Measurements from ENCODE around the gene PRSS22.
"Not testable (repeated sequence)": the region's sequence is repeated elsewhere in the genome, so short reads cannot be mapped to it uniquely, and the experiment has no call there.

Gene PRSS22, protein sequence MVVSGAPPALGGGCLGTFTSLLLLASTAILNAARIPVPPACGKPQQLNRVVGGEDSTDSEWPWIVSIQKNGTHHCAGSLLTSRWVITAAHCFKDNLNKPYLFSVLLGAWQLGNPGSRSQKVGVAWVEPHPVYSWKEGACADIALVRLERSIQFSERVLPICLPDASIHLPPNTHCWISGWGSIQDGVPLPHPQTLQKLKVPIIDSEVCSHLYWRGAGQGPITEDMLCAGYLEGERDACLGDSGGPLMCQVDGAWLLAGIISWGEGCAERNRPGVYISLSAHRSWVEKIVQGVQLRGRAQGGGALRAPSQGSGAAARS

DNA sequence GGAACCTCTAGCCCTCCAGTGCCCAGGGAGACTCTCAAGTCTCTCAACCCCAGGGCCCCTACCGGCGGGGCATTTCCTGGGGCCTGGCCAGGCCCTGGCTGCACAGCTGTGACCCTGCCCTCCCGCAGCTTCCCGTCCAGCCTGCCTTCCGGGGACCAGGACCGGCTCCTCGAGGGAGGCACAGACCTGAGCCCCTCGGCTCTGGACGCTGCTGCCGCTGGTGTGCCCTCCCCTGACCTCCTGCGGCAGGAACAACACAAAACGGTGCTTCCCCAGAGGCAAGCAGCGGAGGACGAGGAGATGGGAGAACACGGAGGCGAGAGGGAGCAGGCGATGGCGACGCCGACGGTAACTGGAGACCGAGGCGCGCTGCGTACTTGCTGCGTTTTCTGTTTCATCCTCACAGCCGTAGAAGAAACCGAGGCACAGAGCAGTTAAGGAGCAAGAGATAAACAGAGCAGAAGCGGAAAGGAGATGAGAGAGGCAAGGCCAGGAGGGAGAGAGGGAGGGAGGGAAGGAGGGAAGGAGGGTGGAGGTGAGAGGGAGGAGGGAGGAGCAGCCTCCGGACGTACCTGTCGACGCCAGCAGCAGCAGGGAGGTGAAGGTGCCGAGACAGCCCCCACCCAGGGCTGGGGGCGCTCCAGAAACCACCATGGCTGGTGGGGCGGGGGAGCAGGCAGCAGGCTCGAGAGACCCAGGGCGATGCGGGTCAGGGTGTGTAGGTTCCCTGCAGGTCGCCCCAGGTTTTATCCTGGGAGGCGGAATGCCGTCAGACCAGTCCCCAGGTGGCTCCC is at the start of gene PRSS22:
PRSS22 (minus strand) TSS at position 720 of the 794 bp plus-strand sequence; CDS start at position 654, 66 bp downstream.
- TF ChIP-seq, protein P1, sequence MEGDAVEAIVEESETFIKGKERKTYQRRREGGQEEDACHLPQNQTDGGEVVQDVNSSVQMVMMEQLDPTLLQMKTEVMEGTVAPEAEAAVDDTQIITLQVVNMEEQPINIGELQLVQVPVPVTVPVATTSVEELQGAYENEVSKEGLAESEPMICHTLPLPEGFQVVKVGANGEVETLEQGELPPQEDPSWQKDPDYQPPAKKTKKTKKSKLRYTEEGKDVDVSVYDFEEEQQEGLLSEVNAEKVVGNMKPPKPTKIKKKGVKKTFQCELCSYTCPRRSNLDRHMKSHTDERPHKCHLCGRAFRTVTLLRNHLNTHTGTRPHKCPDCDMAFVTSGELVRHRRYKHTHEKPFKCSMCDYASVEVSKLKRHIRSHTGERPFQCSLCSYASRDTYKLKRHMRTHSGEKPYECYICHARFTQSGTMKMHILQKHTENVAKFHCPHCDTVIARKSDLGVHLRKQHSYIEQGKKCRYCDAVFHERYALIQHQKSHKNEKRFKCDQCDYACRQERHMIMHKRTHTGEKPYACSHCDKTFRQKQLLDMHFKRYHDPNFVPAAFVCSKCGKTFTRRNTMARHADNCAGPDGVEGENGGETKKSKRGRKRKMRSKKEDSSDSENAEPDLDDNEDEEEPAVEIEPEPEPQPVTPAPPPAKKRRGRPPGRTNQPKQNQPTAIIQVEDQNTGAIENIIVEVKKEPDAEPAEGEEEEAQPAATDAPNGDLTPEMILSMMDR (IDR thresholded peaks at IDR 0.05; ENCODE audit: insufficient read depth, low read depth, low read length, missing control alignments): no peak

DNA sequence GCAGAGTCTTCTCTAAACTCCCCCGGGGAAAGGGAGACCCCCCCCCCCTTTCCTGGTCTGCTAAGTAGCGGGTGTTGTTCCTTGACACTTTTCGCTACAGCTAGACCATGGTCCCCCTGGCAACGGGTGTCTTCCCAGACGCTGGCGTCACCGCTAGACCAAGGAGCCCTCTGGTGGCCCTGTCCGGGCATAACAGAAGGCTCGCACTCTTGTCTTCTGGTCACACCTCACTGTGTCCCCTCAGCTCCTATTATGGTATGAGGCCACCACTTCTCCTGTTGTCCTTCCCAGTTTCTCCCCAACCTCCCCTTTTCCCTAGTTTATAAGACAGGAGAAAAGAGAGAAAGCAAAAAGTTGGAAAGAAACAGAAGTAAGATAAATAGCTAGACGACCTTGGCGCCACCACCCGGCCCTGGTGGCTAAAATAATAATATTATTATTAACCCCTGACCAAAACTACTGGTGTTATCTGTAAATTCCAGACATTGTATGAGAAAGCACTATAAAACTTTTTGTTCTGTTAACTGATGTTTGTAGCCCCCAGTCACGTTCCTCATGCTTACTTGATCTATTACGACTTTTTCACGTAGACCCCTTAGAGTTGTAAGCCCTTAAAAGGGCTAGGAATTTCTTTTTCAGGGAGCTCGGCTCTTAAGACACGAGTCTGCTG is 49.2 kb upstream of the PRSS22 start:
- H3K4me3 ChIP-seq (ENCODE audit: low read length): not testable (repeated sequence)
- DNase-seq (ENCODE audit: low read depth): peak; percentile 53

More for the DNA sequence above, at the start of gene PRSS22:
- peak within 1 kb of the TSS; percentile 44 for H3K4me3 ChIP-seq (ENCODE audit: low read length)
- DNase-seq (ENCODE audit: low read depth): peak; percentile 56

DNA sequence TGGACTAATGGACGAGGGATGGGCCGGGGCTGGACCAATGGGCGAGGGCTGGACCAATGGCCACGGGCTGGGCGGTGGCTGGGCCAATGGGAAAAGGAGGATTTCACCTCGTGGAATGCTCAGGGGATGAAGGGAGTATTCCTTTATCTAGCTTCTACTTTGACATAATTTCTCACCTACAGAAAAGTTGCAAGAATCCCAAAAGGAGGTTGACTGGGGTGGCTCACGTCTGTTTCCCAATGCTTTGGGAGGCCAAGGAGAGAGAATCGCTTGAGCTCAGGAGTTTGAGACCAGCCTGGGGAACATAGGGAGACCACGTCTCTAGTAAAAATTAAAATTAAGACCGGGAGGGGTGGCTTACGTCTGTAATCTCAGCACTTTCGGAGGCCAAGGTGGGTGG is 48.0 kb upstream of the PRSS22 start:
- no peak overlapping the region for H3K4me3 ChIP-seq (ENCODE audit: low read length)
- DNase-seq (ENCODE audit: low read depth): no peak
- TF ChIP-seq, protein P1 (IDR thresholded peaks at IDR 0.05; ENCODE audit: insufficient read depth, low read depth, low read length, missing control alignments): no peak

More for the DNA sequence above, 49.2 kb upstream of the PRSS22 start:
- TF ChIP-seq, protein P1 (IDR thresholded peaks at IDR 0.05; ENCODE audit: insufficient read depth, low read depth, low read length, missing control alignments): peak; percentile 49

DNA sequence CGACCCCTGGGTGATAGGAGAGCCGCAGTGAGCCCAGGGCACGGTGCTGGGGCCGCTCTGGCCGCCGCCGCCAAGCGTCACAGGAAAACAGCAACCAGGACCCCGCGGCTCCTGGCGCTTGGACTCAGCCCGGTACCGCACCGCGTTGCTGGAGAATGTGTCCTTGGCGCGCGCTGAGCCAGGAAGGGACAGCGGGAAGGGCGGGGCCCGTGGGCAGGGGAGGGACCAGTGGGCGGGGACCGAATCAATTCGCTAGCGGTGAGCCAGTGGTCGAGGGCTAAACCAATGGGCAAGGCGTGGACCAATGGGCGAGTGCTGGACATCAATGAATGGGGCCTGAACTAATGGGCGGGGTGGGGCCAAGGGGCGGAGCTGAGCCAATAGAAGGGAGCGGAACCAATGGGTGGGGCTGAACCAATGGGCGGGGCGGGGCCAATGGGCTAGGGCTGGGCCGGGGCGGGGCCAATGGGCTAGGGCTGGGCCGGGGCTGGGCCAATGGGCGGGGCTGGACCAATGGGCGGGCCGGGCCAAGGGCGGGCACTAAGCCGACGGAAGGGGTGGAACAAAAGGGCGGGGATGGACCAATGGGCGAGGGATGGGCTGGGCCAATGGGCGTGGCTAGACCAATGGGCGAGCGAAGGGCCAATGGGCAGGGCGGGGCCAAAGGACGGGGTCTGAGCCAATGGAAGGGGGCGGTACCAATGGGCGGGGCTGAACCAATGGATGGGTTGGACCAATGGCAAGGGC is 47.4 kb upstream of the PRSS22 start:
- TF ChIP-seq, protein P1 (IDR thresholded peaks at IDR 0.05; ENCODE audit: insufficient read depth, low read depth, low read length, missing control alignments): no peak
- peak; percentile 100 for DNase-seq (ENCODE audit: low read depth)
- H3K4me3 ChIP-seq (ENCODE audit: low read length): peak overlapping the region; percentile 62

DNA sequence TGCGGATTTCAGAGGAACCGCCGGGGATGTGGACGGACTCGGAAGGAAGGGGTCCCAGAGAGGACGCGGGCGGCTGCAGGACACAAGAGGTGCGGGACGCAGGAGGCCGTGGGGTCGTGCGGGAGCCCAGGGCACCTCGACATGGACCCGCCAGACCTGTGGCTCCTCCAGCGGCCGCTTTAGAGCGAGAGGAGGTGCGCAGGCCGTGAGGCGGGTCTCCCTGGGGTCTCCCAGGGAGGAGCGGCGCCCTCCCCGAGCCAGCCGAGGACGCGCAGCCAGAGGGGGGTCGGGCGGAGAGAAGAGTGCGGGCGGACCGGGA is 46.9 kb upstream of the PRSS22 start:
- no peak for DNase-seq (ENCODE audit: low read depth)
- TF ChIP-seq, protein P1 (IDR thresholded peaks at IDR 0.05; ENCODE audit: insufficient read depth, low read depth, low read length, missing control alignments): no peak
- H3K4me3 ChIP-seq (ENCODE audit: low read length): peak overlapping the region; percentile 62

DNA sequence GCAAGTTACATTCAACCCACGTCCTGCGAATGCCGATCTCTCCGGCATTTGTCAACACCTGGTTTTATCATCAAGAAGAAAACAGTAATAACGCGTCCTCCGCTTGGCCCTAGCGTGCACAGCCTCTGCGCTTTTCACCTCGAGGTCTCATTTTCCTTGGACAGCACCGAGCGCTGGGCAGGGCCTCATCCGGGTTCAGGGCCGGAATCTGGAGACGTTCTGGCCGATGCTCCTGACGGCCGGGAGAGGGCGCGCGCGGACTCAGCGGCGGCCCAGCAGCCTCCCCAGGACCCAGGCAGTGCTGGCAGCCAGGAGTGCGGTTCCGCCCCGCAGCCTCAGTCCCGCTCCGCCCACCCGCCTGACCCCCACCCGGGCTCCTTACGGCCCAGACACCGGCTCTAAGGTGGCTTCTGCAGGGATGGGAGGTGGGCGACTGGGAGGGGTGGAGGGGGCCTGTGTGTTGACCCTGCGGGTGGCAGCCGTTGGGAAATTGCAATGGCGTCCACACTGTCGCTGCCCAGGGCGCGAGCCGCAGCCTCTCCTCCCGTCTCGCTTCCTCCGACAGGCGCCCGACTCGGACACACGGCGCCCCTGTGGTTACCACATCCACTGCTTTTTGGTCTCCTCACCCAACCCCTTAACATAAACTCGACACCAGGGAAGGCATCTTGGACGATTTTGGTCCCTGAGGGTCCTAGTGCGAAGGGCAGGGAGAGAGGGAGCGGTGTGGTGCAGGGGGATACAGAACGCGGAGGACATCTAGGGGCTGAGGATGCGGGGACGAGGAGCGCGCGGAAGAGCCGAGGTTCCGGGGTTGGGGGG is 46.3 kb upstream of the PRSS22 start:
- TF ChIP-seq, protein P1 (IDR thresholded peaks at IDR 0.05; ENCODE audit: insufficient read depth, low read depth, low read length, missing control alignments): peak; percentile 74

More for the DNA sequence above, 46.3 kb upstream of the PRSS22 start:
- peak; percentile 86 for DNase-seq (ENCODE audit: low read depth)
- H3K4me3 ChIP-seq (ENCODE audit: low read length): peak overlapping the region; percentile 62

Measured in epithelial cell of esophagus (primary cell).